Mucosa of stomach (tissue), 1 donor: ENCODE data around the gene INTS11.

Experiments used
- H3K27me3 ChIP-seq: one replicate; pipeline ENCODE4 v1.7.0; 2013; ENCODE audit warnings: mild to moderate bottlenecking, low read length; ENCODE audit not compliant: control insufficient read depth, insufficient read depth
- H3K36me3 ChIP-seq: one replicate; pipeline ENCODE4 v1.7.0; 2013; ENCODE audit warnings: low read length; ENCODE audit not compliant: control insufficient read depth, insufficient read depth
- H3K4me1 ChIP-seq: one replicate; pipeline ENCODE4 v1.7.0; 2013; ENCODE audit warnings: mild to moderate bottlenecking, low read length; ENCODE audit not compliant: control insufficient read depth, insufficient read depth
- H3K4me3 ChIP-seq: one replicate; pipeline ENCODE4 v1.7.0; 2013; ENCODE audit warnings: low read length
- H3K9ac ChIP-seq: one replicate; pipeline ENCODE4 v1.7.0; 2013; ENCODE audit warnings: mild to moderate bottlenecking, low read length, moderate library complexity
- H3K9me3 ChIP-seq: one replicate; pipeline ENCODE4 v1.7.0; 2013; ENCODE audit warnings: mild to moderate bottlenecking, low read length, moderate library complexity; ENCODE audit not compliant: control insufficient read depth
- donor health status: Pancreatic carcinoma.

Gene INTS11

GRCh38 chr1:1305300-1306069 lies 19.0 kb downstream of the INTS11 start:
- no peaks in the 10 kb centered on the region for H3K36me3 ChIP-seq
- H3K27me3 ChIP-seq, result no peaks in the 10 kb centered on the region
- H3K4me3 ChIP-seq, result peak overlapping the region; percentile 2
- H3K4me1 ChIP-seq, result peaks cover 49% of the 10 kb centered on the region
- no peaks in the 10 kb centered on the region for H3K9me3 ChIP-seq
- peak overlapping the region; percentile 55 for H3K9ac ChIP-seq

GRCh38 chr1:1304331-1305299 lies 19.8 kb downstream of the INTS11 start:
- no peaks in the 10 kb centered on the region for H3K9me3 ChIP-seq
- no peaks in the 10 kb centered on the region for H3K27me3 ChIP-seq
- peak overlapping the region; percentile 55 for H3K9ac ChIP-seq
- H3K36me3 ChIP-seq, result no peaks in the 10 kb centered on the region
- peaks cover 48% of the 10 kb centered on the region for H3K4me1 ChIP-seq
- H3K4me3 ChIP-seq, result peak overlapping the region; percentile 2

- Histone ChIP-seq H3K9me3 (no peaks in the 10 kb centered on the region), H3K9ac (no peak overlapping the region), H3K4me1 (peaks cover 44% of the 10 kb centered on the region), H3K36me3 (no peaks in the 10 kb centered on the region), H3K27me3 (no peaks in the 10 kb centered on the region), H3K4me3 (no peak overlapping the region)
These were observed 20.7 kb downstream of the INTS11 start for GRCh38 chr1:1303736-1304135.

- Histone ChIP-seq H3K9me3 (no peaks in the 10 kb centered on the region), H3K4me3 (no peak overlapping the region), H3K27me3 (no peaks in the 10 kb centered on the region), H3K9ac (no peak overlapping the region), H3K4me1 (peaks cover 44% of the 10 kb centered on the region), H3K36me3 (no peaks in the 10 kb centered on the region)
These were observed 21.4 kb downstream of the INTS11 start for GRCh38 chr1:1302951-1303509.

GRCh38 chr1:1302006-1302430 lies 22.4 kb downstream of the INTS11 start:
- Histone ChIP-seq H3K9ac (no peak overlapping the region), H3K9me3 (no peaks in the 10 kb centered on the region), H3K27me3 (no peaks in the 10 kb centered on the region), H3K4me1 (peaks cover 42% of the 10 kb centered on the region), H3K4me3 (no peak overlapping the region), H3K36me3 (no peaks in the 10 kb centered on the region)

GRCh38 chr1:1300352-1300739 lies 24.1 kb downstream of the INTS11 start:
- H3K9me3 ChIP-seq, result no peaks in the 10 kb centered on the region
- peaks cover 25% of the 10 kb centered on the region for H3K4me1 ChIP-seq
- H3K36me3 ChIP-seq, result no peaks in the 10 kb centered on the region
- H3K27me3 ChIP-seq, result no peaks in the 10 kb centered on the region
- H3K4me3 ChIP-seq, result no peak overlapping the region
- H3K9ac ChIP-seq, result no peak overlapping the region

- no peaks in the 10 kb centered on the region for H3K9me3 ChIP-seq
- H3K27me3 ChIP-seq, result no peaks in the 10 kb centered on the region
- H3K9ac ChIP-seq, result no peak overlapping the region
- no peak overlapping the region for H3K4me3 ChIP-seq
- no peaks in the 10 kb centered on the region for H3K36me3 ChIP-seq
- peaks cover 20% of the 10 kb centered on the region for H3K4me1 ChIP-seq
These were observed 24.6 kb downstream of the INTS11 start for GRCh38 chr1:1299686-1300351.

- Histone ChIP-seq H3K9ac (no peak overlapping the region), H3K4me1 (peaks cover 12% of the 10 kb centered on the region), H3K27me3 (no peaks in the 10 kb centered on the region), H3K9me3 (no peaks in the 10 kb centered on the region), H3K4me3 (no peak overlapping the region), H3K36me3 (no peaks in the 10 kb centered on the region)
These were observed 25.4 kb downstream of the INTS11 start for GRCh38 chr1:1298861-1299685.

GRCh38 chr1:1297802-1298424 lies 26.5 kb downstream of the INTS11 start:
- no peaks in the 10 kb centered on the region for H3K9me3 ChIP-seq
- H3K9ac ChIP-seq, result no peak overlapping the region
- H3K4me1 ChIP-seq, result peaks cover under 1% of the 10 kb centered on the region
- H3K36me3 ChIP-seq, result no peaks in the 10 kb centered on the region
- H3K27me3 ChIP-seq, result no peaks in the 10 kb centered on the region
- no peak overlapping the region for H3K4me3 ChIP-seq

GRCh38 chr1:1296070-1297061 lies 28.1 kb downstream of the INTS11 start:
- Histone ChIP-seq H3K9me3 (no peaks in the 10 kb centered on the region), H3K4me1 (peaks cover 8% of the 10 kb centered on the region), H3K36me3 (no peaks in the 10 kb centered on the region), H3K4me3 (no peak overlapping the region), H3K9ac (no peak overlapping the region), H3K27me3 (peaks cover 3% of the 10 kb centered on the region)
